ENCODE results near the gene KLK7.

Gene KLK7

GRCh38 chr19:51002542-51003311 lies 19.0 kb upstream of the KLK7 start:
- no peak overlapping the region for H3K27ac ChIP-seq
- TF ChIP-seq ZFX (IDR thresholded peaks at IDR 0.05; ENCODE audit: borderline replicate concordance) (no peak), CTCF (IDR thresholded peaks at IDR 0.05) (no peak)

GRCh38 chr19:51002089-51002532 lies 18.4 kb upstream of the KLK7 start:
- TF ChIP-seq ZFX (IDR thresholded peaks at IDR 0.05; ENCODE audit: borderline replicate concordance) (no peak), CTCF (IDR thresholded peaks at IDR 0.05) (no peak)
- no peak overlapping the region for H3K27ac ChIP-seq

- TF ChIP-seq CTCF (IDR thresholded peaks at IDR 0.05) (no peak), ZFX (IDR thresholded peaks at IDR 0.05; ENCODE audit: borderline replicate concordance) (no peak)
Observed at GRCh38 chr19:51001515-51001914, 17.8 kb upstream of the KLK7 start, which contains the start of gene KLK8. KLK8 (minus strand) TSS chr19:51001604; CDS start chr19:51001167, 437 bp downstream.

GRCh38 chr19:51000981-51001380 lies 17.3 kb upstream of the KLK7 start:
- H3K27ac ChIP-seq: no peak overlapping the region
- no peak for TF ChIP-seq CTCF (IDR thresholded peaks at IDR 0.05)
- TF ChIP-seq ZFX (IDR thresholded peaks at IDR 0.05; ENCODE audit: borderline replicate concordance): no peak

More at GRCh38 chr19:51001515-51001914, 17.8 kb upstream of the KLK7 start, which contains the start of gene KLK8:
- H3K27ac ChIP-seq: no peak within 1 kb of the TSS

- H3K27ac ChIP-seq: no peak overlapping the region
- TF ChIP-seq CTCF (IDR thresholded peaks at IDR 0.05) (no peak), ZFX (IDR thresholded peaks at IDR 0.05; ENCODE audit: borderline replicate concordance) (no peak)
Observed at GRCh38 chr19:51000426-51000825, 16.7 kb upstream of the KLK7 start.

GRCh38 chr19:50998686-50999085 lies 15.0 kb upstream of the KLK7 start:
- TF ChIP-seq CTCF (IDR thresholded peaks at IDR 0.05): no peak
- no peak for TF ChIP-seq ZFX (IDR thresholded peaks at IDR 0.05; ENCODE audit: borderline replicate concordance)
- no peak overlapping the region for H3K27ac ChIP-seq

GRCh38 chr19:50998061-50998460 lies 14.3 kb upstream of the KLK7 start:
- TF ChIP-seq ZFX (IDR thresholded peaks at IDR 0.05; ENCODE audit: borderline replicate concordance) (no peak), CTCF (IDR thresholded peaks at IDR 0.05) (no peak)
- no peak overlapping the region for H3K27ac ChIP-seq
